ENCODE data around the gene SLC47A1.

GRCh38 chr17:19541445-19541844 lies 7.8 kb downstream of the SLC47A1 start:
- TF ChIP-seq, protein P1, sequence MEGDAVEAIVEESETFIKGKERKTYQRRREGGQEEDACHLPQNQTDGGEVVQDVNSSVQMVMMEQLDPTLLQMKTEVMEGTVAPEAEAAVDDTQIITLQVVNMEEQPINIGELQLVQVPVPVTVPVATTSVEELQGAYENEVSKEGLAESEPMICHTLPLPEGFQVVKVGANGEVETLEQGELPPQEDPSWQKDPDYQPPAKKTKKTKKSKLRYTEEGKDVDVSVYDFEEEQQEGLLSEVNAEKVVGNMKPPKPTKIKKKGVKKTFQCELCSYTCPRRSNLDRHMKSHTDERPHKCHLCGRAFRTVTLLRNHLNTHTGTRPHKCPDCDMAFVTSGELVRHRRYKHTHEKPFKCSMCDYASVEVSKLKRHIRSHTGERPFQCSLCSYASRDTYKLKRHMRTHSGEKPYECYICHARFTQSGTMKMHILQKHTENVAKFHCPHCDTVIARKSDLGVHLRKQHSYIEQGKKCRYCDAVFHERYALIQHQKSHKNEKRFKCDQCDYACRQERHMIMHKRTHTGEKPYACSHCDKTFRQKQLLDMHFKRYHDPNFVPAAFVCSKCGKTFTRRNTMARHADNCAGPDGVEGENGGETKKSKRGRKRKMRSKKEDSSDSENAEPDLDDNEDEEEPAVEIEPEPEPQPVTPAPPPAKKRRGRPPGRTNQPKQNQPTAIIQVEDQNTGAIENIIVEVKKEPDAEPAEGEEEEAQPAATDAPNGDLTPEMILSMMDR (IDR thresholded peaks at IDR 0.05): no peak
- TF ChIP-seq POLR2A (IDR thresholded peaks at IDR 0.05) (no peak), POLR2AphosphoS5 (IDR thresholded peaks at IDR 0.05; ENCODE audit: insufficient read depth in 1 of 2, low read depth in 1 of 2) (no peak)

All from vagina (tissue), 2 donors.